Left colon (tissue), 2 donors: Measurements from ENCODE around the gene ARID3A. TPM values are rescaled to one million over a fixed set of nuclear protein-coding genes. Genes with fewer than 3 reads are reported as not detected.

Source experiments
- ATAC-seq: fragments of 200-7000 bp; cut with Tn5 transposase; one replicate; pipeline ENCODE4 v1.9.1; 2020; ENCODE audit warnings: mild to moderate bottlenecking, moderate library complexity
- DNase-seq, 2 donors: peaks; one replicate each; pipeline ENCODE4 v3.0.0-alpha.2; 2020
- intact Hi-C, 2 donors: fragments of 100-400 bp; cut with DNase I in 1 of 2; cut with micrococcal nuclease in 1 of 2; formaldehyde crosslinking; loops; one replicate each; pipeline versions ENCODE4 v1.11.2 to v1.14.0; 2022; cut with DNase I, micrococcal nuclease
- total RNA-seq, 2 donors: library from RNA; stranded (reverse); fragmentation: NEBNext Ultra II Directional; extraction: Animal tissue kit (Norgen Biotek cat#: 25700); gene quantifications; one replicate each; pipeline ENCODE4 v1.2.1, GENCODE V29; 2021
- donor health status: DM: no; HTN: no; CAD: no.
- donor health status: DM: yes; HTN: yes; CAD: no.

Gene ARID3A
- total RNA-seq, 2 donors from 2014 or later = 10.7 to 11.6 TPM

- ATAC-seq = no peak
- intact Hi-C loops = no loop called here
- no peak for DNase-seq
These were observed 421 bp downstream of the ARID3A start for GRCh38 chr19:926323-926588.

GRCh38 chr19:926589-927350 is 935 bp downstream of the ARID3A start:
- peak; percentile 72 to 77 for DNase-seq
- ATAC-seq = peak; percentile 9
- intact Hi-C loops = no loop called here

GRCh38 chr19:927351-927779 is 1.5 kb downstream of the ARID3A start:
- peak in 1 of 2 donors; percentile 55 for DNase-seq
- intact Hi-C loops = no loop called here
- no peak for ATAC-seq

DNA sequence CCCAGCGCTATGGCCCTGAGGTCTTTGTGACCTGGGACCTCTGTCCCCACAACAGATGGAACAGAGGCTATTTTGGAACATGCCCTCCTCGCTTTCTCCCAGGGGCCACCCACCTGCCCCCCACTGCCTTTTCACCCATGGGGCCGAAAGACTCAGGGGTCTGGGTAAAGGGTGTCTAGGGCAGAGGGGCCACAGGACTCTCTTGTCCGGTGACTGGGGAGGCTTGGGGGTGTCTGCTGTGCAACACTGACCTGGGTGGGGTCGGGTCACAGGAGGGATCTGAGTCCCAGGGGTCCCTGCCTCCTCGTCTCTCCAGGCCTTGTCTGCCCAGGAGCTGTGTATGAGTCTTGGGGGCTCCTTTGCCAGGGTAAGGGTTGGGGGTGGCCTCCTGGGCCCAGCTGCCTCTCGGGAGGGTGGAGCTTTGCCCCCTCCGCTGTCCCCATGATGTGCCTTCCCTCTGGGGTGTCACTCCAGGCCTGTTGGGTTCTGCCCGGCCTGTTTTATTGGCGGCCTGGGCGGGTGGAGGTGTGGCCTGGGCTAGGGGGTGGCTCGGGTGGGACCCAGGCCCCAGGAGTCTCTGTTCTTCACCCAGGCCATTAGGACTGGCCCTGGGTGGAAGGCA is 2.1 kb downstream of the ARID3A start:
- ATAC-seq = no peak
- intact Hi-C loops = no loop called here
- no peak for DNase-seq

GRCh38 chr19:928471-929202 is 2.8 kb downstream of the ARID3A start:
- ATAC-seq (no peak), DNase-seq (no peak)
- intact Hi-C loops = no loop called here

GRCh38 chr19:929203-929890 is 3.5 kb downstream of the ARID3A start:
- DNase-seq (no peak), ATAC-seq (no peak)
- intact Hi-C loops = no loop called here

DNA sequence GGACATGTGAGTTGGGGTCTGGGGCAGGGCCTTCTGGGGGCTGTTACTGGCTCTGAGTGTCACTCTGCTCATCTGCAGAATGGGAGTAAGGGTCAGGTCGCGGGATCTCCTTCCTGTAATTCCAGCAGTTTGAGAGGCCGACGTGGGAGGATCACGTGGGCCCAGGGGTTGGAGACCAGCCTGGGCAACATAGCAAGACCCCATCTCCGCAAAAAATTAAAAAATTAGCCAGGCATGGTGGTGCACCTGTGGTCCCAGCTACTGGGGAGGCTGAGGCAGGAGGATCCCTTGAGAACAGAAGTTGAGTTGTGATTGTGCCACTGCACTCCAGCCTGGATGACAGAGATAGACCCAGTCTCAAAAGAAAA is 4.0 kb downstream of the ARID3A start:
- ATAC-seq = no peak
- intact Hi-C loops = no loop called here
- no peak for DNase-seq

GRCh38 chr19:931860-932647 is 6.2 kb downstream of the ARID3A start:
- ATAC-seq = no peak
- intact Hi-C loops = no loop called here
- DNase-seq = no peak

- peak; percentile 21 for ATAC-seq
- intact Hi-C loops = no loop called here
- peak; percentile 72 to 76 for DNase-seq
These were observed 7.1 kb downstream of the ARID3A start for GRCh38 chr19:932648-933552.

DNA sequence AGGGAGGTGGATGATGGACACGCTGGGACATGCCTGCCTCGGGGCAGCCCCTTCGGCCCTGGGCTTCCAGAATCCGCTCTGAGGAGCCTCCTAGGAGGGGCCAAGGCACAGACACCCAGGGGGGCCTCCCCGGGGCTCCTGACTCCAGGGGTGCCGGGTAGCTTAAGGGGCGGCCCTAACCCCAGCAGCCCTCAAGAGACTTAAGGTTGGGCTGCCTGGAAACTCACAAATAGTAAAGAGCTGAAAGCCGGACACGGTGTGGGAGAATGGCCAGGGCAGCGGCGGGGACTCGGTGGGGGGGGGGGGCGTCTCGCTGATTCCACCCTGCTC is 7.7 kb downstream of the ARID3A start:
- ATAC-seq (no peak), DNase-seq (no peak)
- intact Hi-C loops = no loop called here

GRCh38 chr19:934197-934840 is 8.5 kb downstream of the ARID3A start:
- DNase-seq (peak in 1 of 2 donors; percentile 16), ATAC-seq (peak; percentile 3)
- intact Hi-C loops = no loop called here

GRCh38 chr19:934865-935479 is 9.1 kb downstream of the ARID3A start:
- DNase-seq (peak; percentile 88 to 91), ATAC-seq (peak; percentile 96)
- intact Hi-C loops = no loop called here

DNA sequence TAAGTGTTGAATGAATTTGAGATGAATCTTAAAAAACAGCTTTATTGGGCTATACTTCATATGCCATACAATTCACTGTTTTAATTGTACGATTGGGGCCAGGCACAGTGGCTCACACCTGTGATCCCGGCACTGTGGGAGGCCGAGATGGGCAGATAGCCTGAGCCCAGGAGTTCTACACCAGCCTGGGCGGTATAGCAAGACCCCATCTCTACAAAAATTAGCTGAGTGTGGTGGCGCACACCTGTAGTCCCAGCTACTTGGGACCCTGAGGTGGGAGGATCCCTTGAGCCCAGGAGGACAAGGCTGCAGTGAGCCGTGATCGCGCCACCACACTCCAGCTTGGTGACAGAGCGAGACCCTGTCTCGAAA is 10.3 kb downstream of the ARID3A start:
- no peak for DNase-seq
- intact Hi-C loops = no loop called here
- no peak for ATAC-seq

DNA sequence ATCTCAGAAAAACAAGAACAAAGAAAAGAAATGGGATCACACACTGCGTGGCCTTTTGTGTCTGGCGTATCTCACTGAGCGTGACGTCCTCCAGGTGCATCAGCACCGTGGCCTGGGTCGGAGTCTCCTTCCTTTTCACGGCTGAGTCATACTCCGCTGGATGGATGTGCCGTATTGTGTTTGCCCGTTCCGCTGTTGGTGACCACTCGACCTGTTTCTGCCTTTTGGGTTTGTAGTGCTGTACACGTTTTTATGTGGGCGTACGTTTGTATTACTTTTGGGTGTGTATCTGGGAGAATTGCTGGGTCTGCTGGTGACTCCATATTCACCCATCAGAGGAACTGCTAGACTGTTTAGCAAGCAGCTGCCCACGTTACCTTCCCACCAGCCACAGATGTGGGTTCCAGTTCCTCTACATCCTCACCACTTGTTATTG is 11.4 kb downstream of the ARID3A start:
- intact Hi-C loops = no loop called here
- no peak for DNase-seq

GRCh38 chr19:938233-938923 is 12.5 kb downstream of the ARID3A start:
- ATAC-seq (no peak), DNase-seq (no peak)
- intact Hi-C loops = no loop called here

More for the DNA sequence above, 11.4 kb downstream of the ARID3A start:
- ATAC-seq = no peak

DNA sequence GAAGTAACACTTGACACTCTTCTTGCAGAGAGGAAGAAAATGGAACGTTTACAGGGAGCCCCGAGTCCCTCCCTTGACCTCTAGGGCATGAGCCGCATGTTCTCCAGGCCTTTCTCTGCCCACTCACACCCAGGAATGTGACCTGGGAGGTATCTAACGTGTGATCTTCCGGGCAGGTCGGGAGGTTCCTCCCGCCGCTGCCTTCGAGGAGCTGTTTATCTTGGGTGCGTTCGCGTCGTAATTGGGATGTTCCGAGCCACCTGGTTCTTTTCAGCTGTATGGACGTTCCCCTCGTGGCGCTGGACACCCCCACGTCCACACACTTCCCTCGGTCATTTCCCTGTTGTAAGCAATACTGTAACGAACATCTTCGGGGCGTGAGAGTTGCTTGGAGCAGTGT is 13.6 kb downstream of the ARID3A start:
- no peak for DNase-seq
- no peak for ATAC-seq
- intact Hi-C loops = no loop called here

- DNase-seq (no peak), ATAC-seq (no peak)
- intact Hi-C loops = no loop called here
These were observed 14.1 kb downstream of the ARID3A start for GRCh38 chr19:939922-940321.
